HepG2 (cell line): ENCODE data around the gene NOP9. TPM values are rescaled to one million over a fixed set of nuclear protein-coding genes. Genes with fewer than 3 reads are reported as not detected.

Source experiments
- ARNTL ChIP-seq: sonication (generic); formaldehyde crosslinking; IDR thresholded peaks from 2 replicates; pipeline ENCODE4 v1.4.0; 2020; ENCODE audit warnings: mild to moderate bottlenecking, missing genetic modification reagents
- BORCS8-MEF2B ChIP-seq: sonication (generic); formaldehyde crosslinking; IDR thresholded peaks from 2 replicates; pipeline ENCODE4 v1.8.0; 2022; ENCODE audit warnings: mild to moderate bottlenecking, missing genetic modification reagents
- DBP ChIP-seq: sonication (generic); formaldehyde crosslinking; IDR thresholded peaks from 2 replicates; pipeline ENCODE4 v1.4.0; 2020; ENCODE audit warnings: missing genetic modification reagents; ENCODE audit errors: not compliant biosample characterization
- FOXA3 ChIP-seq: IDR thresholded peaks from 2 replicates; pipeline ENCODE4 v1.6.1; 2016; ENCODE audit warnings: missing genetic modification reagents, missing compliant biosample characterization
- HNF1B ChIP-seq: sonication (generic); formaldehyde crosslinking; IDR thresholded peaks from 2 replicates; pipeline ENCODE4 v1.5.1; 2020; ENCODE audit warnings: mild to moderate bottlenecking, moderate library complexity, missing genetic modification reagents
- MIXL1 ChIP-seq: IDR thresholded peaks from 2 replicates; pipeline ENCODE4 v1.6.1; 2016
- SP1 ChIP-seq, 2 experiments: fragments of 450-650 bp in 1 of 2; sonication (generic) in 1 of 2; formaldehyde crosslinking in 1 of 2; IDR thresholded peaks; 2 replicates each; pipeline versions ENCODE4 v1.4.0 to v1.6.1; 2016 to 2020; ENCODE audit warnings: missing genetic modification reagents in 1 of 2
- STAT6 ChIP-seq: sonication (generic); formaldehyde crosslinking; IDR thresholded peaks from 2 replicates; pipeline ENCODE4 v1.4.0; 2020; ENCODE audit warnings: missing genetic modification reagents, mild to moderate bottlenecking, borderline replicate concordance
- TARDBP ChIP-seq: sonication (generic); formaldehyde crosslinking; IDR thresholded peaks from 2 replicates; pipeline ENCODE4 v1.8.0; 2022; ENCODE audit warnings: mild to moderate bottlenecking, missing genetic modification reagents
- TOPORS ChIP-seq: sonication (generic); formaldehyde crosslinking; IDR thresholded peaks from 2 replicates; pipeline ENCODE4 v1.8.0; 2023; ENCODE audit warnings: mild to moderate bottlenecking, missing genetic modification reagents
- ZMYM3 ChIP-seq: sonication (generic); formaldehyde crosslinking; IDR thresholded peaks from 2 replicates; pipeline ENCODE4 v1.5.1; 2020; ENCODE audit warnings: mild to moderate bottlenecking, missing genetic modification reagents
- ZNF124 ChIP-seq: sonication (generic); formaldehyde crosslinking; IDR thresholded peaks from 2 replicates; pipeline ENCODE4 v1.4.0; 2020; ENCODE audit warnings: missing genetic modification reagents
- ZNF142 ChIP-seq: sonication (generic); formaldehyde crosslinking; IDR thresholded peaks from 2 replicates; pipeline ENCODE4 v1.4.0; 2020; ENCODE audit warnings: missing genetic modification reagents
- ZNF263 ChIP-seq: sonication (generic); formaldehyde crosslinking; IDR thresholded peaks from 2 replicates; pipeline ENCODE4 v1.4.0; 2020; ENCODE audit warnings: missing genetic modification reagents
- ZNF652 ChIP-seq: IDR thresholded peaks from 2 replicates; pipeline ENCODE4 v1.6.1; 2016; ENCODE audit warnings: low read depth, borderline replicate concordance
- ZNF883 ChIP-seq: sonication (generic); formaldehyde crosslinking; IDR thresholded peaks from 2 replicates; pipeline ENCODE4 v1.5.1; 2020; ENCODE audit warnings: mild to moderate bottlenecking, missing genetic modification reagents; ENCODE audit errors: not compliant biosample characterization
- ZSCAN22 ChIP-seq: sonication (generic); formaldehyde crosslinking; IDR thresholded peaks from 2 replicates; pipeline ENCODE4 v1.4.0; 2020; ENCODE audit warnings: mild to moderate bottlenecking, missing genetic modification reagents
- polyA plus RNA-seq, 8 experiments: library from polyadenylated mRNA; depleted of rRNA in 3 of 8; stranded (reverse) in 7 of 8; unstranded in 1 of 8; fragments of >200 nt; fragmentation: Illumina TruSeq in 4 of 8; extraction: Trizol in 4 of 8; gene quantifications; 2 replicates each; pipeline versions ENCODE4 v1.2.1 to v1.2.3, GENCODE V29; 2011 to 2016; ENCODE audit warnings: low read depth in 4 of 8, missing spikeins in 1 of 8, mixed read lengths in 1 of 8; ENCODE audit not compliant: insufficient read depth in 1 of 8
- total RNA-seq, 5 experiments: library from RNA; depleted of rRNA; stranded (reverse); fragments of >200 nt; fragmentation: Illumina TruSeq; extraction: Trizol; gene quantifications; 2 replicates each; pipeline ENCODE4 v1.2.3, GENCODE V29; 2016; ENCODE audit warnings: low read depth in 1 of 5

NOP9 gene
- total and polyA plus RNA-seq, 2 of the 13 experiments (the other 11 are each of a cell fraction or from before 2014, with no cell fraction given), result 24.5 to 61.6 TPM

- no peak for TF ChIP-seq ZNF124
- TF ChIP-seq ZSCAN22 (CRISPR knock-in tag), result no peak
- TF ChIP-seq BORCS8-MEF2B (CRISPR knock-in tag), result no peak
- no peak for TF ChIP-seq MIXL1 (CRISPR knock-in tag)
- peak; percentile 67 for TF ChIP-seq HNF1B (CRISPR knock-in tag)
- TF ChIP-seq ZNF263 (CRISPR knock-in tag), result no peak
- 0 out of 2 replicates have a peak, but pooled peaks have one; percentile 18 for TF ChIP-seq SP1 (IDR thresholded peaks at IDR 0.05)
- no peak for TF ChIP-seq SP1 (CRISPR knock-in tag; IDR thresholded peaks at IDR 0.05)
- no peak for TF ChIP-seq ZNF883
- TF ChIP-seq ZMYM3 (CRISPR knock-in tag), result peak; percentile 99
- no peak; the same call in 1 of the 2 replicates for TF ChIP-seq STAT6 (CRISPR knock-in tag)
- no peak for TF ChIP-seq TARDBP (CRISPR knock-in tag)
- no peak for TF ChIP-seq TOPORS
- no peak for TF ChIP-seq ZNF142 (CRISPR knock-in tag)
- TF ChIP-seq FOXA3 (CRISPR knock-in tag), result no peak
- TF ChIP-seq DBP (CRISPR knock-in tag), result no peak
- no peak for TF ChIP-seq ZNF652
- no peak for TF ChIP-seq ARNTL (CRISPR knock-in tag)
These were observed 29.0 kb upstream of the NOP9 start (continued) for GRCh38 chr14:24270537-24271133.
